Uterus (tissue), 4 donors: ENCODE measurements around the gene FBH1. TPM values are rescaled to one million over a fixed set of nuclear protein-coding genes. Genes with fewer than 3 reads are reported as not detected.

Experiments
- DNase-seq, 2 donors: peaks; one replicate each; pipeline ENCODE4 v3.0.0-alpha.2; 2019 to 2020
- H3K27ac ChIP-seq, 2 donors: fragments of 200-600 bp; sonication (generic); 1 replicate in 1 of 2; 2 replicates in 1 of 2; pipeline ENCODE4 v1.5.1; 2016 to 2018
- H3K27me3 ChIP-seq, 2 donors: fragments of 200-600 bp; sonication (generic); one replicate each; pipeline ENCODE4 v1.5.1; 2018 to 2019; ENCODE audit warnings: control low read depth in 1 of 2
- H3K36me3 ChIP-seq, 2 donors: fragments of 200-600 bp; sonication (generic); one replicate each; pipeline ENCODE4 v1.5.1; 2019; ENCODE audit warnings: control low read depth in 1 of 2
- H3K4me1 ChIP-seq, 2 donors: fragments of 200-600 bp; sonication (generic); one replicate each; pipeline ENCODE4 v1.5.1; 2018 to 2019; ENCODE audit warnings: control low read depth in 1 of 2
- H3K4me3 ChIP-seq, 2 donors: fragments of 200-600 bp; sonication (generic); 1 replicate in 1 of 2; 2 replicates in 1 of 2; pipeline ENCODE4 v1.5.1; 2018 to 2019; ENCODE audit warnings: mild to moderate bottlenecking in 1 of 2
- H3K9me3 ChIP-seq, 2 donors: fragments of 200-600 bp; sonication (generic); one replicate each; pipeline ENCODE4 v1.5.1; 2019; ENCODE audit warnings: control low read depth in 1 of 2
- CTCF ChIP-seq, 4 experiments: fragments of 200-600 bp in 2 of 4; fragments of 450-650 bp in 2 of 4; sonication (generic) in 2 of 4; IDR thresholded peaks; one replicate each; pipeline ENCODE4 v1.5.1; 2016 to 2019; ENCODE audit warnings: antibody characterized with exemption in 4 of 4, mild to moderate bottlenecking in 2 of 4, moderate library complexity in 1 of 4
- POLR2A ChIP-seq, 2 donors: fragments of 450-650 bp; IDR thresholded peaks; one replicate each; pipeline ENCODE4 v1.6.1; 2016; ENCODE audit warnings: antibody characterized with exemption in 2 of 2, mild to moderate bottlenecking in 1 of 2, moderate library complexity in 1 of 2
- intact Hi-C: fragments of 100-400 bp; cut with DNase I; formaldehyde crosslinking; loops from one replicate; pipeline ENCODE4 v1.15.1; 2023; ENCODE audit warnings: low total_unique reads
- total RNA-seq, 4 donors: library from RNA; depleted of rRNA in 3 of 4; stranded (reverse); fragments of >200 nt in 3 of 4; gene quantifications; one replicate each; pipeline versions ENCODE4 v1.1.0 to v1.2.4, GENCODE V29; 2014 to 2023
- donor health status: DM: yes; HTN: yes; CAD: no.

The FBH1 gene
- total RNA-seq, 4 donors from 2014 or later: 55.0 to 119 (median 85.8) TPM

DNA sequence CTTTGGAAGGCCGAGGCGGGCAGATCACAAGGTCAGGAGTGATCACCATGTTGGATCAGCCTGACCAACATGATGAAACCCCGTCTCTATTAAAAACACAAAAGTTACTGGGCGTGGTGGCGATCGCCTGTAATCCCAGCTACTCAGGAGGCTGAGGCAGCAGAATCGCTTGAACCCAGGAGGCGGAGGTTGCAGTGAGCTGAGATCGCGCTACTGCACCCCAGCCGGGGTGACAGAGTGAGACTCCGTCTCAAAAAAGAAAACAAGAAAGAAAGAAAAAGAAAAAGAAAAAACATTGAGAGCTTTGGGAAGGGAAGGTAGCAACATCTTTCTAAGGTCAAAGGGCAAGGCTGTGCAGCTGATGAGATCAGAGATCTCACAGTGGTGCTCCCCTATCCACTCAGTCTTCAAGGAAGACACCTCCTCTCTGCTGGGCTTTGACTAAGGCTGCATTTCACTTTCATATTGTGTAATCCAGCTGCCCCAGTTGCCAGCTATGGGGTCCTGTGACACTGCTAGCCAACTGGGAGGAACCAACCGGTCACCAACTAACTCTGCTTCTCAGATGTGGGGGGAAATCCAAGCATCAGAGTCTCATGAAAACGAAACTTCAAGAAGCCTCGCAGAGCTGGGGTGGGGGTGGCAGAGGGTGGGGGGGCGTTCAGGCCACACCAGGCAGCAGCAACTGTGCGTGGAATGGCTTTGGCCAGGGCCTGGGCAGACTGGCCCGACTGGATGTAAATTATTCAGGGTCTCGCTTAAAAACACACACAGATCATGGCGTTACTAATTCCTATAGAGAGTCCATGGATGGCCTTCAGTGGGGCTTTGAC lies 85.8 kb downstream of the FBH1 start:
- no peaks in the 10 kb centered on the region for H3K4me1 ChIP-seq
- TF ChIP-seq POLR2A (IDR thresholded peaks at IDR 0.05) (peak in 1 of 2 donors; percentile 9), CTCF (IDR thresholded peaks at IDR 0.05) (no peak)
- no peaks in the 10 kb centered on the region for H3K9me3 ChIP-seq
- peak; percentile 70 to 71 for DNase-seq
- intact Hi-C loops: no loop called here
- H3K27ac ChIP-seq: peak overlapping the region; percentile 96 to 98
- no peaks in the 10 kb centered on the region for H3K27me3 ChIP-seq
- peak overlapping the region; percentile 79 to 82 for H3K4me3 ChIP-seq
- no peaks in the 10 kb centered on the region for H3K36me3 ChIP-seq

DNA sequence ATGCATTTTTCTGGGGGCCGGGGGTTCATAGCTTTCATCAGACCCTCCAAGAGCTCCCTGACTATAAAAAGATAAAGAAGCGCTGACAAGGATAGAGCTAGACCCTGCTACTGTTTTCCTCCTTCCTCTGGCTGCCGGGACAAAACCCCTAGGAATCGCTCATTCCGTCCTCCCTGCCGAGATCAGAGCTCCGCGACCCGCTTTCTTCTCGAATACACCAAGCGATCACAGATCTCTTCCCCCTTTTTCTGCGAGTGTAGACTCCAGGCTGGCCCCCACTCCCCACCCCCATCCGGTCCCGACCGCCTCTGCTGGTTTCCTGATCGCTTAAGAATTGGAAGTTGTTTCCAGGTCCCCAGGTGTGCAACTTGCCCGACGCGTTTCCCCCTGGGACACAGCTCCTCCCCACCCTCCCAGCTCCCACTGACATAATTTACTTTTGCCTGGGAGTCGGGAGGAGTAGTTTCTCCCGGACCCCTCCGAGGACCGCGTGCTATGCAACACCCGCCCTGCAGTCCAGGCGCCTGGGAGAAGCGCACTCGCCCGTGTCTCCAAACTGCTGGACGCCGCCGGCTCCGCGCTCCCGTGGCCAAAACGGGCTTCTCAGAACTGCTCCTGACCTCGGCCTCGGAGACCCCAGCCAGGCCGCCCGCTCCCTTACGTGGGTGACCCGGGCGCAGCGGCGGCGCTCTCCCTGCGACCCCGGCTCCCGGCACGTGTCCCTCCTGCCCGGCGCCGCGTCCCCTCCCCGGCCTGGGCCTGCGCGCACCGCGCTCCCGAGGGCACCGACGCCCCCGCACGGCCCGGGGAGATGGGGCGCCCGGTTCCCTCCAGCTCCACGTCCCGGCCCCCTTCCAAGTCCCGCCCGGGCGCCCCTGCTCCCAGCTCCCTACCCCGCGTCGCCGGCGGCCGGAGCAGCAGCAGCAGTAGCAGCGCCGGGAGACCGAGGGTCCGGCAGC lies 86.7 kb downstream of the FBH1 start:
- peak; percentile 50 to 66 for DNase-seq
- H3K27ac ChIP-seq: peak overlapping the region; percentile 96 to 98
- H3K4me3 ChIP-seq: peak overlapping the region; percentile 79 to 82
- intact Hi-C loops: no loop called here
- no peaks in the 10 kb centered on the region for H3K4me1 ChIP-seq
- peak in 2 of 4 experiments; percentile 1 to 14 for TF ChIP-seq CTCF (IDR thresholded peaks at IDR 0.05)
- no peak for TF ChIP-seq POLR2A (IDR thresholded peaks at IDR 0.05)
- H3K9me3 ChIP-seq: no peaks in the 10 kb centered on the region
- H3K27me3 ChIP-seq: no peaks in the 10 kb centered on the region
- no peaks in the 10 kb centered on the region for H3K36me3 ChIP-seq

- H3K27ac ChIP-seq: peak within 1 kb of the TSS; percentile 96 to 98
- H3K36me3 ChIP-seq: no peaks in the 10 kb centered on the region
- H3K27me3 ChIP-seq: no peaks in the 10 kb centered on the region
- peak in 3 of 4 experiments; percentile 32 to 43 (median 35) for TF ChIP-seq CTCF (IDR thresholded peaks at IDR 0.05)
- TF ChIP-seq POLR2A (IDR thresholded peaks at IDR 0.05): peak; percentile 32 to 54
- peak within 1 kb of the TSS; percentile 79 to 82 for H3K4me3 ChIP-seq
- no peaks in the 10 kb centered on the region for H3K4me1 ChIP-seq
- H3K9me3 ChIP-seq: no peaks in the 10 kb centered on the region
- intact Hi-C loops: no loop called here
- DNase-seq: peak; percentile 73 to 78
These were observed 87.6 kb downstream of the FBH1 start, which contains the start of gene IL15RA for GRCh38 chr10:5977471-5978229. TSS of gene IL15RA (minus strand) at chr10:5977543. CDS start at chr10:5977492, 51 bp downstream.

- peak in 1 of 2 donors; percentile 36 for DNase-seq
- Histone ChIP-seq H3K4me1 (no peaks in the 10 kb centered on the region), H3K9me3 (no peaks in the 10 kb centered on the region), H3K4me3 (peak overlapping the region; percentile 79 to 82), H3K27ac (peak overlapping the region; percentile 96 to 98), H3K36me3 (no peaks in the 10 kb centered on the region), H3K27me3 (no peaks in the 10 kb centered on the region)
- TF ChIP-seq CTCF (IDR thresholded peaks at IDR 0.05): peak in 1 of 4 experiments; percentile 0
- TF ChIP-seq POLR2A (IDR thresholded peaks at IDR 0.05): no peak
- intact Hi-C loops: no loop called here
These were observed 88.1 kb downstream of the FBH1 start for GRCh38 chr10:5978230-5978489.
